IPS-18c (cell line): Measurements from ENCODE around the gene IL1RAPL1.

Experiments
- H3K4me3 ChIP-seq: 2 replicates; pipeline ENCODE4 v1.7.0; 2013; ENCODE audit warnings: low read depth, mild to moderate bottlenecking, low read length, moderate library complexity; ENCODE audit not compliant: insufficient read depth
- H3K9me3 ChIP-seq: one replicate; pipeline ENCODE4 v1.6.1; 2013; ENCODE audit warnings: mild to moderate bottlenecking, low read length, moderate library complexity; ENCODE audit not compliant: control insufficient read depth, insufficient read depth

The IL1RAPL1 gene

GRCh38 chrX:29233592-29234183, 646.4 kb downstream of the IL1RAPL1 start:
- no peak overlapping the region for H3K4me3 ChIP-seq

GRCh38 chrX:29237972-29238371, 650.7 kb downstream of the IL1RAPL1 start:
- Histone ChIP-seq H3K4me3 (no peak overlapping the region), H3K9me3 (no peaks in the 10 kb centered on the region)

More at GRCh38 chrX:29233592-29234183, 646.4 kb downstream of the IL1RAPL1 start:
- H3K9me3 ChIP-seq: no peaks in the 10 kb centered on the region

GRCh38 chrX:29241809-29242208, 654.6 kb downstream of the IL1RAPL1 start:
- H3K9me3 ChIP-seq: no peaks in the 10 kb centered on the region
- H3K4me3 ChIP-seq: no peak overlapping the region

- Histone ChIP-seq H3K9me3 (no peaks in the 10 kb centered on the region), H3K4me3 (no peak overlapping the region)
Observed at GRCh38 chrX:29242856-29243255, 655.6 kb downstream of the IL1RAPL1 start.

GRCh38 chrX:29243942-29244341, 656.7 kb downstream of the IL1RAPL1 start:
- no peaks in the 10 kb centered on the region for H3K9me3 ChIP-seq
- no peak overlapping the region for H3K4me3 ChIP-seq

- Histone ChIP-seq H3K4me3 (no peak overlapping the region), H3K9me3 (no peaks in the 10 kb centered on the region)
Observed at GRCh38 chrX:29254515-29254914, 667.3 kb downstream of the IL1RAPL1 start.

GRCh38 chrX:29257521-29257920, 670.3 kb downstream of the IL1RAPL1 start:
- Histone ChIP-seq H3K4me3 (no peak overlapping the region), H3K9me3 (no peaks in the 10 kb centered on the region)

- H3K9me3 ChIP-seq: no peaks in the 10 kb centered on the region
- no peak overlapping the region for H3K4me3 ChIP-seq
Observed at GRCh38 chrX:29269390-29269789, 682.1 kb downstream of the IL1RAPL1 start.

- H3K9me3 ChIP-seq: no peaks in the 10 kb centered on the region
Observed at GRCh38 chrX:29274517-29274916, 687.3 kb downstream of the IL1RAPL1 start.

GRCh38 chrX:29275928-29276327, 688.7 kb downstream of the IL1RAPL1 start:
- Histone ChIP-seq H3K4me3 (no peak overlapping the region), H3K9me3 (no peaks in the 10 kb centered on the region)

More at GRCh38 chrX:29274517-29274916, 687.3 kb downstream of the IL1RAPL1 start:
- no peak overlapping the region for H3K4me3 ChIP-seq

- Histone ChIP-seq H3K4me3 (no peak overlapping the region), H3K9me3 (peaks cover 3% of the 10 kb centered on the region)
Observed at GRCh38 chrX:29281078-29281742, 694.0 kb downstream of the IL1RAPL1 start.

GRCh38 chrX:29285664-29286063, 698.4 kb downstream of the IL1RAPL1 start:
- Histone ChIP-seq H3K4me3 (no peak overlapping the region), H3K9me3 (peaks cover 3% of the 10 kb centered on the region)

GRCh38 chrX:29295987-29296680, 708.9 kb downstream of the IL1RAPL1 start:
- Histone ChIP-seq H3K4me3 (no peak overlapping the region), H3K9me3 (no peaks in the 10 kb centered on the region)

GRCh38 chrX:29297171-29297800, 710.0 kb downstream of the IL1RAPL1 start:
- Histone ChIP-seq H3K9me3 (no peaks in the 10 kb centered on the region), H3K4me3 (no peak overlapping the region)

GRCh38 chrX:29299684-29300083, 712.4 kb downstream of the IL1RAPL1 start:
- H3K9me3 ChIP-seq: no peaks in the 10 kb centered on the region
- no peak overlapping the region for H3K4me3 ChIP-seq

- no peak overlapping the region for H3K4me3 ChIP-seq
- H3K9me3 ChIP-seq: no peaks in the 10 kb centered on the region
Observed at GRCh38 chrX:29308726-29309125, 721.5 kb downstream of the IL1RAPL1 start.

GRCh38 chrX:29315931-29316330, 728.7 kb downstream of the IL1RAPL1 start:
- no peak overlapping the region for H3K4me3 ChIP-seq
- no peaks in the 10 kb centered on the region for H3K9me3 ChIP-seq

- no peak overlapping the region for H3K4me3 ChIP-seq
- no peaks in the 10 kb centered on the region for H3K9me3 ChIP-seq
Observed at GRCh38 chrX:29318012-29318411, 730.8 kb downstream of the IL1RAPL1 start.
